Stimulated activated CD8-positive, alpha-beta memory T cell treated with anti-CD3 and anti-CD28 coated beads, Interleukin-15, amount 100 ng/mL, for 48 hours (primary cell): ENCODE measurements around the gene DLG2.

Source experiments
- DNase-seq, 2 donors: peaks; one replicate each; pipeline ENCODE4 v3.0.0-alpha.2; 2020; ENCODE audit warnings: low read depth in 2 of 2

Gene DLG2

DNA sequence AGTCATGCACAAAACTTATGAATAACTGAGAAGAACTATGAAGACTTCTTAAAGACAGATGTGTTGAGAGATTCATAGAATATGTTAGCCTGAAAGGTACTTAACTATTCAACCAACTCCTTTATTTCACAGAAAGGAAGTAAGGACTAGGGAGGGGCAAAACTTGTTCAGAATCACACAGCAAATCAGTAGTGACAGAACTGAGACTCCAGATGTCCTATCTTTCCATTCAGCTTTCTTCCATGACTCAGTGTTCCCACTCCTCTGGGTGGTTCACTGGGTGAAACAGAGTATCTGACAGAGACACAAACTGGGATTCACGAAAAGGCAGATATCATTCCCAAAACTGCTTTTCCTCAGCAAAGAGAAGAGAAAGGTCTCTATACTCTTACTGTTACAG, 1053.3 kb downstream of the DLG2 start:
- DNase-seq: no peak

DNA sequence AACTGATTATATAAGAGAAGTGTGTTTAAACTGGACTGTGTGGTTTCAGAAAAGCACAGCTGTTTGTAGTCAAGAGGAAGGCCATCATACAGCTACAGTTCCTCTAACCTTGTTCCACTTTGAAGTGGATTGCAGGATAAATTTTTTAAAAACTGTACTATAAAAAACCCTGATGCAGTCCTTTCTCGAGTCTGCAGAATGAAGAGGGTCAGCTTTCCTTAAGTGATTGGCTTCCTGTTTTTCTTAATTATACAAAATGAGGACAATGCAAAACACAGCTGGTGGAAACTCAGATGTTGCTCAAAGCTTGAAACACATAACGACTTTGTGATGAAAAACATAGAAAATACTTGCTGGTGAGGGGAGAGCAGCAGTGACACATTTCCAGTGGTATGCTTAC, 1060.5 kb downstream of the DLG2 start:
- DNase-seq: no peak

DNA sequence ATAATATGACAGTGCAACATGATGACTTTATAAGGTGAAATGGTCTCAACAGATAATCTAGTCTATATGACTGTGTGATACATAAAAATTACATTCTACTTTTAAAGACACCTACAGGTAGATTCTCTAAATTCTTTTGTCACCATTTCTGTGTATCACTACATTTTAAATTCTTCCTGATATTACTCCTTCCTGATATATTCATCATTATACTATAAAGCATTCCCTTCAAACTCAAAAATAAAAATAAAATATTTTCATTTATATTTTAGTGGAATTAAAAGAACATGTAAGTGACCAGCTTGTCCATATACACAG, 1062.3 kb downstream of the DLG2 start:
- DNase-seq: no peak

DNA sequence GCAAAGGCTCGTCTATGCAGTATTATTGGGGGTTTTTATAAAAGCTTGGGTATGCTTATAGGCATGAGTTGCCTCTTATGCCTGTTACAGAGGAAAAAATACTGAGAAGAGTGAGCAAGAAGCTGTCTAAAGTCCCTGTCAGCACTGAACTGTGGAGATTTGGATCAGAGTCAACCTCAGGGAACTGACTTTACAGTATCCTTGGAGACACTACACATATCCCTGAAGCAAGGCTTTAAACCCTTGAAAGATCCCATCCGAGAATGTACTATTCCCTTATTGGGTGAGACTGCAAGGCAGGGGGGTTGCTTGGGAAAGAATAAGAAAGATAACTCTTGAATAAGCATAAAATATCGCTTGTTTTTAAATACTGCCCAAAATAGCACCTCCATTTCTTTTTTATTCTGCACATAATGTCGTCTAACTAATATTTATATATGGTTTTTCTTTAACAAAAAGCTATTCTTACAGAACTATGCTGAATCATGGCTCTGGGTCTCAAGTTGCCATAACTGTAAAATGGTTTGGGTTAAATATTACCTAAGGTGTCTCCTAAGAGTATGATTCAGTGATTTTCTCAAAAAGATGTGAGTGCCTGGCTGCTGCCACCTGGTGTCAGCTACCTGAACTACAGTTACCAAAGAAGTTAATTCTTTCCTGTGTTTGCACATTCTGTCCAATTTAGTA, 1062.8 kb downstream of the DLG2 start:
- DNase-seq: peak in 1 of 2 donors; percentile 4

DNA sequence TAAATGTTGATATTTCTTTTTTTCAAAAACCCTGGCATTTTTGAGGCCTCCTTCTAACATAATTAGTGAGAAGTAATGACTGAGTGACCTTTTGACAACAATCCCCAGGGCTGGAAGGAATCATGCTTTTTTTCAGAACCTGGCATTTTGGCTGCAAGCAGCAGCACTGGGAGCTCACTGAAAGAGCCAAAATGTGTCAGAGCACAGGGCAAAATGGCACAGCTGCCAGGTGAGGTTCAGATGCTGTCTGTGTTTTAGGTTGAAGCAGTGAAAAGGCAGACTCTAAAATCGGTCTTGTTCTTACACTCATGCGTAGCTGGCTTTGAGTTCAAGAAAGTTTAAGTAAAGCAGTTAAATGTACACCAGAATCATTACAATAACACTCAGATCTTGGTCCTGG, 1063.8 kb downstream of the DLG2 start:
- no peak for DNase-seq

DNA sequence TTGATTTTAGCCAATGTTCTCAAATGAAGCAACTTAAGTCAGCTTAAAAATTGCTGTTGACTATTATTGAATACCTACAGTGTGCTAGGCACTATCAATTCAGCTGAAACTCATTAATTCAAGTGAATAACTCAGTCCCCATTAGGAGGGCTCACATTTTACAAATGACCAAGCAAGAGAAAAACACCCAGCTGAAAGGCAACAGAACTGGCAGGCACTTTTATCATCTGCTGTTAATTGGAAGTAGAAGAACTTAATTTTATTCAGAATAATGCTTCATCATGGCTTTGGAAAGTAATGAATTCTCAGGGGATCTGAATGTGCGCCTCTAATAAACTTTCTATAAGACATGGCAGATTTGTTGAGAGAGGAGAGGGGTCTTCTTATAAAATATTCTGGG, 1066.9 kb downstream of the DLG2 start:
- DNase-seq: no peak

DNA sequence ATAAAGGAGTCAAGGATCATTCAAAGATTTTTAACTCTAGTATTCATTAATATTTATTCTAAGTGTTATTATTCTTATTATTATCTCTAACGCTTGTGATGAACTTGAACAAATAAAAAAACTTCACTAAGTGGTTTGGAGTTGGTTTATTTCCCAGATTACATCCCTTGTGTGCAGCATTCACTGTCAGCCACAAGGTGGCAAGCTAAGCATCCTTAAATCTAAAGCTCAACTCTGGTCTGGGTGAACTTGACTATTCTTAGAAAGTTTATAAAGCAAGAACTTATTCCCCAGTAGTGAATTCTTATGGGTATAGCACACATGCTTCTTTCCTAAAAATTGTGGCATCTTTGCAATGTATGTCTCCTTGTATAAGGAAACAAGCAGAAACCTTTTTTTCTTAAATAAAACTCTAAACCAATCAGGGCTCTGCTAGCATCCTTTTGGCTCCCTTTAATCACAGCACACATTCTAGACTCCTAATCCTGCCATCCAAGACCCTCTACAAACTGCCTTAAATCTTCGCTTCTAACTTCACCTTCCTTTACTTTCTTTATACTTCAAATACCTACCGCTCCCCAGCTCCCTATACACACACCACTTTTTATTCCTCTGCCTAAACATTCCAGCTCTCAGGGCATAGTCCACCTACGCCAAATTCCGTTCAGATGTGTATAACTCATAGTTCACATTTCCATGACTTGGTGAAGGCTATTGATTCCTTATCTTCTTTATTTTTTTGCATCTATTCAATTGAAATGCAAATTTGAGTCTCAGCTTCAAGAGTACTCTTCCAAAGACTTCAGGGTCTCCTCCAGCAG, 1068.8 kb downstream of the DLG2 start:
- no peak for DNase-seq

DNA sequence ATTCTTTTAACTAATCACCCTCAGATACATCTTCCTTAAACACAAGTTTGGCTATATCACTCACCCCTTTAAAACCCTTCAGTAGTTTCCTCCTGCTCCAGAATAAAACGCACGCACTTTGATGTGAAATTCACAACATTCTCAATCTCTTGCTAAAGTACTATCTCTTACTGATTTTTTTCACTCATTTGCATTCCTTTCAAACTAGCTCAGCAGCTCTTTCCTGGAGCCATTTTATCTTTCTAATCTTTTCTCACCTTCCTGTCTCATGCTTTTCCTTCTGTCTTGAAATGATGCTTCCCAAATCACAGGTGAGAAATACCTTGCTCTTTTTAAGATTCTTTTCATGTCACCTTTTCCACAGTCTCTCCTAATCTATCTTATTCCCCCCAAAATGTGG, 1074.4 kb downstream of the DLG2 start:
- DNase-seq: no peak

DNA sequence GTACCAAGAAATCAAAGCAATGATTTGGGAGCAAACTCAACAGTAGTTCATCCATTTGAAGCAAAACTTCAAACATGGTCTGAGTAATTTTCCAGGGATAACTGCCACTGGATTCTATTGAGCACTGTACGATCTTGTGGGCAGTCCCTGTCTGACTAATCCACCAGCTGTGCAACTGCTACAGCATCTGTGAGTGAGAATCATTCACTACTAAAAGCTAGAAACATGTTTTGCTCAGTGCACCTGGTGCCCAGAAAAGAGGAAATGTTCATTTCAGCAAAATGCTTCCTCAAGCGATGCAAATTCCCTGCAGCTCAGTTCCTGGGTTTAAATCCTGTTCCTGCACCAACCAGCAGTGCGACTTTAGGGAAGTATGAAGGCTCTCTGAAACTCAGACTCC, 1077.9 kb downstream of the DLG2 start:
- no peak for DNase-seq

DNA sequence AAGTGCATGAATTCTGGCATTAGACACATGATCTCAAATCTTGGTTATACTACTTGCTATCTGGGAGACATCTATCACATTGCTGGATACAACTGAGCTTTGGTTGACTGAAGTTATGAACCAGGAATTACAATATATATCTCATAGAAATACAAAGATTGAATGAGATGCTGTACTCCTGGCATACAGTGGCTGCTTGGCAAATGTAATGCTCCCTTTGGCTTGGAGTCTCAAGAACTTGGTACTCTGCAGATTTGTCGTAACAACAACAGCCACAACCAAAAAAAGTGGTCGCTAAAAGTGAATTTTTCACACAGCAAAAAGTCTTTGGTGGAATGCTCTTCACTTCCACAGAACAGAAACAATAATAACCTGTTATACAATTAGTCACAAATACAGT, 1082.6 kb downstream of the DLG2 start:
- DNase-seq: no peak

DNA sequence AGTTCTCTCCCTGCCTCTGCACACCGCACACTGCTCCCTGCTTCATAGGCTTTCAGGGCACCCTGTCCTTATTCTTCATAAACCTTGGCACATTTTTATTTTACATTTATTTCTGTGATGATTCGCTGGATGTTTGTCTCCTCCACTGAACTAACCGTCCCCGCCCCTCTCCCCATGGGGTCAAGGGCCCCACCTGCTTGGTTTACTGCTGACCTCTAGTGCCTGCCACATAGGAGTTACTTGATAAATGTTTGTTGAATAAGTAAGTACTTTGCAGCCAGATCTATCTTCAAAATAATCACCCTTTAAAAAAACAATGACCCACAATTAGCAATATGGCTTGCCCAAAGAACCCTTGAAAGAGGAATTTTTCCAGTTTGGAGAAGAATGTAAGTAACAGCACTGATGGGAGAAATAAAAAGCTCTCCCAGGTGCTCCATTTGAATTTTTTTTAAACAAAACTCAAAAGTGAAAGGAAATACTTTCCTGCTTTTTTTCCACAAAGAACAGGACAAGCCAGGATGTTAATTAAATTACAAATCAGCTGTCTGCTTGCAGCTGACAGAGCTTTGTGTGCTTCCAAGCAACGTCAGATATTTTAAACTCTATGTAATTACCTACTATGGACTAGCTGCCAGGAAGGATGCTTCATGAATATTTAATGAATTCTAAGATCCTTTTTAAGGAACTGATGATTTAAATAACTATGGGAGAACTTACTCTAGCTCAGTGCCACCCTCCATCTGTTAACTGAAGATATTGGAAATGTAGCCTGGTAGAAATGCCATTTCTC, 1083.6 kb downstream of the DLG2 start:
- no peak for DNase-seq

DNA sequence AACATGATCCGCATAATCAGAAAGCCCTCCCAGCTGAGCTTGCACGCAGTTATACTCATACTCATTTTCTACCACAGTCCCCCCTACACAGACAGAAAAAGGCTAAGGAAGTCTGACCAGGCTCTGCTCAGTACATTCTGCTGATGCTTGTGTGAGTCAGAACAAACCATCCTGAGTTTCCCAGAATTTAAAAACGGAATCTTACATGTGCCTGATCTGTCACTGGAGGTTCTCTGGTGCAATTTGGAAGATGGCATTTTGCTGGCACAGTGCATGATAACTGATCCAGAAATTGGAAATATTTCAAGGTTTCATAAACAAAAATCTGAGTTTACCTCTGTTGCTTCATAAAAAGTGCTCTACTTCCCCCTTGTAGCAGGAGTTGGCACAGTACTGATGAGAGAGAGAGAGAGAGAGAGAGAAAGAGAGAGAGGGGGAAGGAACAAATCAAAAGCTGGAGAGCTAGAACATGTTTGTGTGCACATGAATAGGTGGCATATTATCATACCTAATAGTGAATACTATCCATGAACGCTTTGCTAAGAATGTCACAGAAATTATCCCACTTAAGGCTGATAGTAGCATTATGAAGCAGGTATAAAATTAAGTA, 1085.3 kb downstream of the DLG2 start:
- DNase-seq: no peak

DNA sequence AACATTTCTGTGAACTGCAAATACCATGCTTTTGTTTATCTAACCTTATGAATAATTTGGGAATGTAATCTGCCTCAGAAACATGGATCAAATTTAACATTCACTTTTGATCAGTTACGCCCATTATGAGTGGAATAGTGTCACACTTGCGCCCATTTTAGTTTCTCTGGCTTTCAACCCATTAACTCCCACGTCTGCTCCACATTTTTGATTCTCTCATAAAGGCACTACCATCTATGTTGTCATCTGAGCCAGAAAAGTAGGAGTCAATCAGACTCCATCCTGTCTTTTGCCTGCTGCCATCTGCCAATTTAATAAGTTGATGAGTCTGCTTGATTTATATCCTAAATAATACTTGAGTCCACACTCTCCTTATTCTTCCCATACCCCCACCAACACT, 1090.7 kb downstream of the DLG2 start:
- DNase-seq: no peak

DNA sequence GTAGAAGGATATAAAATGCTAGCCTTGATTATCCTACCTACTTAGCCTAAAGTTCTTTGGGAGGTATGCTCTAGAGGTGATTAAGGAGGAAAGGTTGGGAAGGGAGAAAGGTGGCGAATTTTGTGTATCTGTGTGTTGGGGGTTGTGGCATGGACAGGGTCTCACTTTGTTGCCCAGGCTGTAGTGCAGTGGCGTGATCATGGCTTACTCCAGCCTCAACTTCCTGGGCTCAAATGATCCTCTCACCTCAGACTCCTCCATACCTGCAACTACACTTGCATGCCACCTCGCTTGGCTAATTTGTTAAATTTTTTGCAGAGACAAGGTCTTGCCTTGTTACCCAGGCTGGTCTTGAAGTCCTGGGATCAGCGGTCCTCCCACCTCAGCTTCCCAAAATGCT, 1094.8 kb downstream of the DLG2 start:
- no peak for DNase-seq

DNA sequence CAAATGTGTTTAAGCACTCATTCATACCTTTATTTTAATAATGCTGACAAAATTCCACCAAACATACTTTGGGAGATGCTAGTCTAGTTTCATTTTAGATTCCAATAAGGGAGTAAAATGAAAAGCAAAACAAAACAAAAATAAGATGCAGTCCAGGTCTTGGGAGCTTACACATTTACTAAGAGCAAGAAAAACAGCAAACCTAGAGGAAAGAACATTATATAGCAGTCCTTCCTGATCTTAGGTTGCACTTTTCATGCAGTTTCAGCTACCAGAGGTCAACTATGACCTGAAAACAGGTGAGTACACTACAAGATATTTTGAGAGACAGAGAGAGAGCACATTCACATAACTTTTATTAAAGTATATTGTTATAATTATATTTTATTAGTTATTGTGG, 1100.9 kb downstream of the DLG2 start:
- no peak for DNase-seq

DNA sequence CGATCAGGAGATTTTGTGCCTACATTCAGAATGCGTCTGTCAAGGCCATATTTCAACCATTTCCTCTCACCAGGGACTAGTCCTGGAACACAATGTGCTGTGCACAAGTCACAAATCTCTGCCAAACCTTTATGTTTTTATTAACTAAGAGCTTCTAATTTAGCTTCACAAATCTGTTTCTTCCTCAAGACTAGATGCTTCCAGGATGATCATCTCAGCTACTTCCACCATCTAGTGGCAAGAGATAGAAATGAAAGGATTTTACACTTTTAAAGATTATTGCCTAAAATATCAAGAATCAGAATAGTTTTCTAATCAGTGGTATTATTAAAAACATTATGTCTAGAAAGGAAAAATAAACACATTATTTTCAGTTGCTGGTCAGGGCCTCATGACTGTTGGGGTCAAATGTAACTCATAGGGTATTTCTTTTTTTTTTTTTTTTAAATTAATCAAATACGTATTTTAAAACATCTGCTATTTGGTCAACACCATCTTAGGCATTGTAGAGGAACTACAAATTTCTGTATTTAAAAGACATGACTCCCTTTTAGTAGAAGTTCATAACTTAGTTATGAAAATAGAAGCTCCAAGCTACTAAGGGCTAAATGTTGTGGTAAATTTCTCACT, 1102.6 kb downstream of the DLG2 start:
- no peak for DNase-seq

DNA sequence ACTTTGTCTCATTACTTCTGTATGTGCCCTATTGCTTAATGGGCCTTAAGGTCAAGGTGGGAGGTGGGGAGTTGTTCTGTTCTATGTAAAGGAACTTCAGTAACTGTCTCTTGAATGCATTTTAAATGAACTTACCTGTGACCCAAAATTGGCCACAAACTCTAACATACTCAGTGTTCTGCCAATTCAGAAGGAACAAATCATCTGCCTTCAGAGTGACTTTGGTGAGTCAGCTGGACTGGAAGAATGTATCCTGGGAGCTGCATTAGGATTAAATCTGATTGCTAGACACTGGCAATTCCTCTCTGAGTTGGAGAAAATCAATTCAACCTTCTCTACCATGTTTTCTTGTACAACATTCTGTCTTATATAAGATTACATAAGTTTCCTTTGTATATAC, 1104.8 kb downstream of the DLG2 start:
- DNase-seq: no peak

DNA sequence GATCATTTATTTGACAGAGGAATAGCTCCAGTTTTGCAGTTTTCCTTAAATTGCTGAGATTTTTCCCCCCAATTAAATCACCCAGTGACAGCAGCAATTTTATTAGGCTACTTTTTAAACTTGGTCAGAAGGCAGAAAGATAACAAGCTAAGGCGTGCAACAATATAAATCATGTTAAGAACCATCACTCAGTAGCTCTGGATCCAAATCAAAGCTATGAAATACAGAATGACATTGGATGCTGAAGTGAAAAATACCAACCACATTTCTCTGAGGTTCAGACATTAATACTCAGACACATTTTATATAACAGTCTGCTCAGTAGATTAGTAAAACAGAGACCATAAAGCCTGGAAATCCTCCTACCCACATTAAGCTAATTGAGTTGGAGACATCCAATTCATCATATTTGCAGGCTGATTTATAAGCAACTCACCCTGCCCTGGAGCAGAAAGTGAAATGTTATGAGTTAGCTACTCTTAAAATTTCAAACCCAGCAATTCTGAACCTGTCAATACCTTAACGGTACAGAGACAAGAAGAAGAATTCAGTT, 1108.4 kb downstream of the DLG2 start:
- DNase-seq: no peak

DNA sequence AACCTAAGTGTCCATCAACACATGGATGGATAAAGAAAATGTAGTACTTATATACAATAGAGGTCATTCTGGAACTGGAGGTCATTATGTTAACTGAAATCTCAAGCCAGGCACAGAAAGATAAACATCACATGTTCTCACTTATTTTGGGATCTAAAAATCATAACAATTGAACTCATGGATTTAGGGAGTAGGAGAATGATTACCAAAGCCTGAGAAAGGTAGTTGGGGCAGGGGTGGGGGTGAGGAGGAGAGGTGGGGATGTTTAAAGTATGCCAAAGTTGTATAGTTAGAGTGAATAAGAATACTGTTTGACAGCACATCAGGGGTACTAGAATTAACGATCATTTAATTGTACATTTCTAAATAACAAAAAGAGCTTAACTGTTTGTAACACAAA, 1112.7 kb downstream of the DLG2 start:
- no peak for DNase-seq

DNA sequence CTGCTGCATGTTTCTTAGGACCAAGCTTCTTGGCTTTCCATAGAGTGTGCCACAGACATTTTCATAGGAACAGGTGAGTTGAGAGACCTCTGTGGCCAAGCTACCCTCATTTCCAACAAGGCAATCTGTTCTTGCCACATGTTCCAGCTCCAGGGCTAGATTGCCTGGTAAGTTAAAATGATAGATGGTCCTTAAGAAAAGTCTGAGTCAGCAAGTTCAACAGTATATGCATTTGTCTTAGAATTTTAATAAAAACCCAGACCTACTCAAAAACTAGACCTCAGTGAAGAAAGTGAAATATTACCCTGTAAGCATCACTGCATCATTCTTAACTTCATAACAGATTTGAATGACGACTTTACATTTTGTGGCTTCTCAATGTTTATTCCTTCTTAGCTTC, 1123.6 kb downstream of the DLG2 start:
- no peak for DNase-seq

DNA sequence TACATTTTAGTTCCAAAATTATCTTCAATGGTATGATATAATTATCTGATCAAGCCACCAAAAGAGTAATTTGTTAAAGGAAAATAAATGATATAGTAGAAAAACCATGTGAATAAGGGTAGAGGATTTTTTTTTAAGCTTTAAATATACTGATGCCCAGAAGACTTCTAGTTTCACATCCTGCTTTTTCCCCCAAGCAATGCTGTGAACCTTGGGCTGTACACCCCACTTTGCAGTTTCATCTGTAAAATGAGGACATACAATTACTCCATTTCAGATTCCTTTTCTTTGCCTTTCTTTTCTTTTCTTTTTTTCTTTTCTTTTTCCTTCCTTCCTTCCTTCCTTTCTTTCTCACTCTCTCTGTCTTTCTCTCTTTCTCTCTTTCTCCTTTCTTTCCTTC, 1125.4 kb downstream of the DLG2 start:
- DNase-seq: no peak

DNA sequence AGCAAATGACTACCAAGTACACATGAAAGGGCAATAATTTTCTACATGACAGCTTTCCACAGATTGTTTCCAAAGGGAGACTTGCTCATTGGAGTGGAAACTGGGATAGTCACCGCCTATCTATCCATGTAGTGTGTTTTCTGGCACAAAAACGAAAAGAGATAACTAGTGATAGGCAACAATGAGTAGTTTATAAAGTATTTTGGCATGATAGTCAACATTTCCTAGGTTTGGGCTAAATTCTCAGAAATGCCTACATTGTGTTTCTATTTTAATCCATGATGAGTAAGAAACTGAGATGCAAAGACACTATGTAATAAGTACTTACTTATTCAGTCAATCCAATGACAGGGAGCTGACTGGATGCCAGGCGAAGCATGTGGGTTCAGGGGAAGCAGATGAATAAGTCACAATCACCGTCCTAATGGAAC, 1129.1 kb downstream of the DLG2 start:
- no peak for DNase-seq
